ENCODE data around the gene UTP4.

Gene UTP4

DNA sequence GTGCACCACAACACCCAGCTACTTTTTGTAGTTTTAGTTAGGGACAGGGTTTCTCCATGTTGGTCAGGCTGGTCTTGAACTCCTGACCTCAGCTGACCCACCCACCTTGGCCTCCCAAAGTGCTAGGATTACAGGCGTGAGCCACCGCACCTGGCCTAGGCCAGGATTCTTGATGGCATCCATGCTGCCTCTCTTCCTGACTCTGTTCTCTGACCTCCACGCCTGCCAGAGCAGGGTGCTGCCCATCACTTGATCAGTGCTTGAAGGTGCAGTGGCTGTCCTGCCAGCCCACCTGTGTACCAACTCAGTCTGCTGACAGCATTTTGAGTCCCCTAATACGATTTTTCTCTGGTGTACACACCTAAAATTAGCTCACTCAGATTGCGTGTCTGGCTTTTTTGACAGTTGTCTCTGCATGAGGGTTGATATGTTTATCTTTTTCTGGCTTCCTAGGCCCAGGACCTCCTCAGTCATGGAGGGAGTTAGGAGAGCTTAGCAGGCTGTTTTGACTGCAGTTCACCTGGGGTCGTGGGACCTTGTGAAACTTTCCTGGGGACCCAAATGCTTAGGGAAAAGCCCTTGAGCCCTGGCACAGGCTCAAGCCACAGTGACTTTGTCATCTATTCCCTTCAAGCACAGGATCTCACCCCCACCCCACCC, 21.1 kb upstream of the UTP4 start:
- TF ChIP-seq, protein P1, sequence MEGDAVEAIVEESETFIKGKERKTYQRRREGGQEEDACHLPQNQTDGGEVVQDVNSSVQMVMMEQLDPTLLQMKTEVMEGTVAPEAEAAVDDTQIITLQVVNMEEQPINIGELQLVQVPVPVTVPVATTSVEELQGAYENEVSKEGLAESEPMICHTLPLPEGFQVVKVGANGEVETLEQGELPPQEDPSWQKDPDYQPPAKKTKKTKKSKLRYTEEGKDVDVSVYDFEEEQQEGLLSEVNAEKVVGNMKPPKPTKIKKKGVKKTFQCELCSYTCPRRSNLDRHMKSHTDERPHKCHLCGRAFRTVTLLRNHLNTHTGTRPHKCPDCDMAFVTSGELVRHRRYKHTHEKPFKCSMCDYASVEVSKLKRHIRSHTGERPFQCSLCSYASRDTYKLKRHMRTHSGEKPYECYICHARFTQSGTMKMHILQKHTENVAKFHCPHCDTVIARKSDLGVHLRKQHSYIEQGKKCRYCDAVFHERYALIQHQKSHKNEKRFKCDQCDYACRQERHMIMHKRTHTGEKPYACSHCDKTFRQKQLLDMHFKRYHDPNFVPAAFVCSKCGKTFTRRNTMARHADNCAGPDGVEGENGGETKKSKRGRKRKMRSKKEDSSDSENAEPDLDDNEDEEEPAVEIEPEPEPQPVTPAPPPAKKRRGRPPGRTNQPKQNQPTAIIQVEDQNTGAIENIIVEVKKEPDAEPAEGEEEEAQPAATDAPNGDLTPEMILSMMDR (conservative IDR thresholded peaks at IDR 0.05), result no peak
- no peak overlapping the region for H3K27ac ChIP-seq

DNA sequence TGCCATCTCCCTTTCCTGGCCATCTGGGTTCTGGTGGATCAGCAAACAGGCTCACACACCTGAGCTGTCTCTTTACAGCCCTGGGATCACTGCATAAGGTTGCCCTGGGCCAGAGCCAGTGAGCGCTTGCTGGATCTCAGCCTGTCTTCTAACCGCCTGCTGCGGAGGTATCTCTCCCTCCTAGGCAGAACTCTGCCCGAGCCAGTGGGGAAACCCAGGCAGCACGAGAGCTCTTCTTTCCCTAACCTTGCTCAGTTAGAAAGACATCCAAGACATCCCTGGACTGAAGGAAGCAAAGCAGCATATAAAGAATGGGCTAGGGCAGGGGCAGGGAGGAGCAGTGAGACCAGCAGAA, 20.6 kb upstream of the UTP4 start:
- TF ChIP-seq, protein P1 (conservative IDR thresholded peaks at IDR 0.05), result no peak
- no peak overlapping the region for H3K27ac ChIP-seq

DNA sequence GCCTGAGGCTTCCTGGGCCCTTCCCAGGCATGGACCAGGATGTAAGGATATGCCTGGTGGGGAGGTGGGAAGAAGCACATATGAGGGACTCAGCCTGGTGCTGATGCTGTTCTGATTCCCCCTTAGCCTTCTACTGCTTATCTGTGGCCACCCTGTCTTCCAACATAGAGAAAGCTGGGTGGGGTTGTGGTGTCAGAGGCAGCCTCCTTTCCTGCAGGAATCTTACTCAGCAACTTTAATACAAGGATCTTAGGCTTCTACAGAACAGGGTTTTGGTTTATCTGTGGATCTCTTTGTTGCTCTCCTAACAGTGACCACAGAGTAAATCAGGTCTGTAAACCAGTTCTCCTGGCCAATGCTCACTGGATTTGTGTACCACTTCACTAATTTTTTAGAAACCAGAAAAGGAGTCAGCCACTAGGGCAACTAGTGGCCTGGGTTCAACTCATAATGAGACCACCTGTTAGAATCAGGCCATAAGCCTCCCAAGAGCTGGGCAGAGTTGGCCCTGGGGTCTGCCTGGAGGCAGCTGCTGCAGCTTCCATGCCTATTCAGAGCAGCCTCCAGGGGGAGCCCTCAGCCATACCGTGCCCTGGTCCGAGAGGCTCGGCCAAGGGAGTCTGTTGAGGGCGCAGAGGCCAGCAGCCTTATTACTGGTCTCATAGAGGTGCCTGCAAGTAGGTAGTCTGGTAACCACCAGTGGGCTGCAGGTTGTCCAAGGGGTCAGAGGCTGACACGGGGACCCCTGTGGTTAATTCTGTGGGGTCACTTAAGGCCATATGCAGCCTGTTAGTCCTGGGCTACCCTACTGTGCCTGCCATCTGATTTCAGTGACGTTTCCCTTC, 19.9 kb upstream of the UTP4 start:
- TF ChIP-seq, protein P1 (conservative IDR thresholded peaks at IDR 0.05), result peak; percentile 77
- no peak overlapping the region for H3K27ac ChIP-seq

DNA sequence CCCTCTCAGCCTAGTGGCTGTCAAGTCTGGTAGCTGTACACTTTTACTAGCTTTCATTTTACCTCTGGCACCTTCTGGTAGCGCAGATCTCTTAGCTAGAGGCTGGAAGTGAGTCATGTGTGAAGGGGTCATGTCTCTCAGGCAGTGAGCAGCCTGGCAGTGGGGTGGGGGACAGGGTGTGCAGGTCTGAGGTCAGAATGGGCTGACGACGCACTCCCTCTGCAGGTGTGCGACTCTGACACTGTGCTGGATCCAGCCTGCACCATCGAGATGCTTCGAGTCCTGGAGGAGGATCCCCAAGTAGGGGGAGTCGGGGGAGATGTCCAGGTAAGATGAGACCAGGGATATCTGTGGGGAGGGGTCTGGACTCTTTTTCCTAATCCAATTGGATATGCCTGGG, 19.2 kb upstream of the UTP4 start:
- TF ChIP-seq, protein P1 (conservative IDR thresholded peaks at IDR 0.05), result no peak

DNA sequence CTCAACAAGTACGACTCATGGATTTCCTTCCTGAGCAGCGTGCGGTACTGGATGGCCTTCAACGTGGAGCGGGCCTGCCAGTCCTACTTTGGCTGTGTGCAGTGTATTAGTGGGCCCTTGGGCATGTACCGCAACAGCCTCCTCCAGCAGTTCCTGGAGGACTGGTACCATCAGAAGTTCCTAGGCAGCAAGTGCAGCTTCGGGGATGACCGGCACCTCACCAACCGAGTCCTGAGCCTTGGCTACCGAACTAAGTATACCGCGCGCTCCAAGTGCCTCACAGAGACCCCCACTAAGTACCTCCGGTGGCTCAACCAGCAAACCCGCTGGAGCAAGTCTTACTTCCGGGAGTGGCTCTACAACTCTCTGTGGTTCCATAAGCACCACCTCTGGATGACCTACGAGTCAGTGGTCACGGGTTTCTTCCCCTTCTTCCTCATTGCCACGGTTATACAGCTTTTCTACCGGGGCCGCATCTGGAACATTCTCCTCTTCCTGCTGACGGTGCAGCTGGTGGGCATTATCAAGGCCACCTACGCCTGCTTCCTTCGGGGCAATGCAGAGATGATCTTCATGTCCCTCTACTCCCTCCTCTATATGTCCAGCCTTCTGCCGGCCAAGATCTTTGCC, 18.0 kb upstream of the UTP4 start:
- no peak overlapping the region for H3K27ac ChIP-seq
- TF ChIP-seq, protein P1 (conservative IDR thresholded peaks at IDR 0.05), result no peak

More for the DNA sequence above, 19.2 kb upstream of the UTP4 start:
- no peak overlapping the region for H3K27ac ChIP-seq

DNA sequence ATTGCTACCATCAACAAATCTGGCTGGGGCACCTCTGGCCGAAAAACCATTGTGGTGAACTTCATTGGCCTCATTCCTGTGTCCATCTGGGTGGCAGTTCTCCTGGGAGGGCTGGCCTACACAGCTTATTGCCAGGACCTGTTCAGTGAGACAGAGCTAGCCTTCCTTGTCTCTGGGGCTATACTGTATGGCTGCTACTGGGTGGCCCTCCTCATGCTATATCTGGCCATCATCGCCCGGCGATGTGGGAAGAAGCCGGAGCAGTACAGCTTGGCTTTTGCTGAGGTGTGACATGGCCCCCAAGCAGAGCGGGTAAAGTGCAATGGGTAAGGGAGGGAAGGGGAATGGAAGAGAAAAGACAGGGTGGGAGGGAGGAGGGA, 17.5 kb upstream of the UTP4 start:
- no peak overlapping the region for H3K27ac ChIP-seq
- TF ChIP-seq, protein P1 (conservative IDR thresholded peaks at IDR 0.05), result no peak

DNA sequence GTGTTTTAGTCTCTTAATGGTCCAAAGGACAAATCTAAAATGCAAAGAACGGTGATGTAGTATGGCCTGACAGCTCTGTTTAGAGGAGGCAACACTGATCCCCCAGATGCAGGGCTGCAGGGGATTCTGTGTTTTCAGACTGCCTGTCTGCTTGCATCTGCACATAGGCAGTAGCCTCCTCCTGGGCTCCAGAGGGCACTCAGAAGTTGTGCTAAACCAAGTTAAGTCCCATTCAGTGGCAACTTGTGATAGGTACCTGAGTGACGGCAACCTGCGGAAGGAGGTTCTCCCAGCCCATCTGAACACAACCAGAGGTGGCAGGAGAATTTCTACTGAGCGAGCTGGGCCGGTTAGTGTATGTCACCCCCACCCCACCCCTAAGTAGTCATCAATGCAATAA, 17.1 kb upstream of the UTP4 start:
- TF ChIP-seq, protein P1 (conservative IDR thresholded peaks at IDR 0.05), result no peak
- no peak overlapping the region for H3K27ac ChIP-seq
